HG03280 (cell line): ENCODE data around the gene TREML2.
"Not testable (repeated sequence)": the region's sequence is repeated elsewhere in the genome, so short reads cannot be mapped to it uniquely, and the experiment has no call there.

Source experiments
- ATAC-seq: cut with Tn5 transposase; IDR thresholded peaks from one replicate; pipeline ENCODE4 v1.9.1; 2021; ENCODE audit warnings: mild to moderate bottlenecking, moderate library complexity; ENCODE audit not compliant: unreplicated experiment

The TREML2 gene, protein sequence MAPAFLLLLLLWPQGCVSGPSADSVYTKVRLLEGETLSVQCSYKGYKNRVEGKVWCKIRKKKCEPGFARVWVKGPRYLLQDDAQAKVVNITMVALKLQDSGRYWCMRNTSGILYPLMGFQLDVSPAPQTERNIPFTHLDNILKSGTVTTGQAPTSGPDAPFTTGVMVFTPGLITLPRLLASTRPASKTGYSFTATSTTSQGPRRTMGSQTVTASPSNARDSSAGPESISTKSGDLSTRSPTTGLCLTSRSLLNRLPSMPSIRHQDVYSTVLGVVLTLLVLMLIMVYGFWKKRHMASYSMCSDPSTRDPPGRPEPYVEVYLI

GRCh38 chr6:41200901-41201763 is at the start of gene TREML2:
Gene TREML2 (minus strand): TSS chr6:41201149. CDS start chr6:41201008, 141 bp downstream.
- ATAC-seq: no peak

DNA sequence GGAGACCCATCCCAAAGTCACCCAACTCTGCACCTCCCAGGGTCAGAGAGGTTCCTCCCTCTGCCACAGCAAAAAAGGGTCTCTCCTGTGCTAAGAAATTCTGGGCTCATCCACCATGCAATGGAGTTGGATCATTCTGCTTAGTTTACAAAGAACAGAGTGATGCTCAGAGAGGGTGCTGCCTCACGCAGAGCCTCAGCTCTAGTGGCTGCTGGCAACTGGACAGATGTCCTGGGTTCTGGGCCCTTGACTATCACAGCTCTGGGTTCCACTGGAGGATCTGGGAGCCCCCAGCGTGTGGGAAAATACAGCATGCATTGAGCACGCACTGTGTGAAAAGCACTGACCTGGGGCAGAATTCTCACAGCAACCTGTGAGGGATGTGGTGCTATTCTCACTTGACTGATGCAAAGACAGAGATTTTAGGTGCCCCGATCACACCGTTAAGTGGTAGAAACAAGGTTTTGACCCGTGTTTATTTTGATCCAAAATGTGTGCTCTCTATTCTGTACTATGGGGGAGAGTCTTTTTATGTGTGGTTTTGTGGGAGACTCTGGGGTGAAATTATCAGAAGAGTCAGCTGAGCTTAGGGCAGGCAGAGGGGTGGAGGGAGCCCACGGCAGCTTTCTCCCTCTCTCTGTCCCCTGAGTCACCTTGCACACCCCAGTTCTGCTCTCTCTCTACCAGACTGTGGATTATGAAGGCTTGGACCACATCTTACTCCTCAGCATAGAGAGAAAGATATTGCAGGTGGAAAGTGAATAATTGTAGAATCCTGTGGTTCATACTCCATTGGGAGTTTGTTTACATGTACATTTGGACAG is 47.1 kb upstream of the TREML2 start:
- no peak for ATAC-seq

DNA sequence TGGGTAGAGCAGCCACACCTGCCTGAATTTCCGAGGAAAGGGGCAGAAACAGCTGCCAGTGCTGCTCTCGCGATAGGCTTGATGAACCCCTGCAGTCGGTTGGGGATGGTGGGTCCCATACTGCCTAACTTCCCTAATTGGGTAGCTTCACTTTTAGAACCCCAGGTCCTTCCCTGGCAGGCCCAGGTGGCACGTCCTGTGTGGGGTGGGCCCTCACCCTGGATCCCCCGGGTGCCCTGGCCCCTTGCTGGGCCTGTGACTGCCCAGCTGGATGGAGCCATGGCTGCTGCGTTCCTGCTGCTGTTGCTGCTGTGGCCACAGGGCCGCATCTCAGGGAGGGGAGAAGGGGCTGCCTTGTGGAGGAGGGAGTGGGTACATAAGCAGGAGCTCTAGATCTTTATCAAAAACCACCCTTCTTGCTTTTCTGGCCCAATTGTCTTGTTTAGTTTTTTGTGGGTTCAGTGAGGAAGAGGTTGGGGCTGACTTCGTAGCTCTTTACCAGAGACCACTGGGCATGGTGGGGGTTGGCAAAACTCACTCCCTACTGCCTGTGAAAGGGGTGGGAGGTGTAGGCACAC is 46.4 kb upstream of the TREML2 start:
- no peak for ATAC-seq

GRCh38 chr6:41246529-41246928 is 45.6 kb upstream of the TREML2 start:
- not testable (repeated sequence) for ATAC-seq

- no peak for ATAC-seq
These were observed 38.7 kb upstream of the TREML2 start for GRCh38 chr6:41239467-41240159.

DNA sequence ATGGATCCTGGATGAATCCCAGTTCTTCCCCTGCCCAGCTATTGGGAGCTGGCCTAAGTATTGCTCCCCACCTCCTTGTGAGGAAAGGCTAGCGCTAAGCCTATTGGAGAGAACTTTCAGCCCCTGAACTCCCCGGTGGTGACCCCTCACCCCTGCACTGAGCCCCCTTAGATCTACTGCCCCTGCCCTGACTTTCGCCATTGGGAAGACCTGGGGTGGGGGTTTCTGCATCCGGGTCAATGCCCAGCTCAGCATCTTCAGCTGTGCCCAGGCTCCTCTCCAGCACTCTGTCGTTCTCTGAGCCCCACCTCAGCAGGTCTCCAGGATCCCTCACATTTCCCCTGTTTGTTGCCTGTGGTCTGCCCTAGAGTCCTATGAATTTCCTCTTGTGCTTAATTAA is 36.2 kb upstream of the TREML2 start:
- no peak for ATAC-seq

DNA sequence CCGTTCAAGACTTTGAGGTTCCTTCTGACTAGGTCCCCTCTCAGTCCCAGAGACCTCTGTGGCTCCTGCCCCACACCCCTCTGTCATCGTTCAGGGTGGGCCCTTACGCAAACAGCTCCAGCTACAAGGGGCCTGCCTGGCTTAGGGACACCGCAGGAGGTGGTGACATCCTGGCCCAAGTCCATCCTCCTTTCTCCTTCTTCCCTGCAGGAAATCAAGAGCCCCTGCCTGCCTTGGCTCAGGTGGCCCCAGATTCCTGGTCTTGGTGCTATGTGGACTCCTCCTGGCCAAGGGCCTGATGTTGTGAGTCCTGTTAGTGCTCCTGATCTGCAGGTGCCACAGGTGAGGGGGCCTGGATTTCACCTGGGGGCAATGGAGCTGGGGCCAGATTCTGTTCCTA is 35.3 kb upstream of the TREML2 start:
- ATAC-seq: no peak

DNA sequence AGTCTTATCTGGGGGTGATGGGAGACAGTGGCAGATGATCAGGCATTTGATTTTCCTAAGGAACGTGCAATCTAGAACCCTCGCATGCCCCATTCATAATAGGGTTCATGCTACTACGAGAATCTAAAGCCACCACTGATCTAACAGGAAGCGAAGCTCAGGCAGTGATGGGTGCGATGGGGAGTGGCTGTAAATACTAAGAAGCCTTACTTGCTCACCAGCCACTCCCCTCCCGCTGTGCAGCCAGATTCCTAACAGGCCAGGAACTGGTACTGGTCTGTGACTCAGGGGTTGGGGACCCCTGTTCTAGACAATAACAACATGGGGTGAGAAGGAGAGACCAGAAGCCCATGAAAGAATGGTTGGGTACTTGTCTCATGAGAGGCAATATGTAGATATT is 31.7 kb upstream of the TREML2 start:
- ATAC-seq: no peak

GRCh38 chr6:41231246-41231645 is 30.3 kb upstream of the TREML2 start:
- ATAC-seq: no peak

- no peak for ATAC-seq
These were observed 28.8 kb upstream of the TREML2 start for GRCh38 chr6:41229721-41230120.

- ATAC-seq: no peak
These were observed 27.7 kb upstream of the TREML2 start for GRCh38 chr6:41228616-41229015.

DNA sequence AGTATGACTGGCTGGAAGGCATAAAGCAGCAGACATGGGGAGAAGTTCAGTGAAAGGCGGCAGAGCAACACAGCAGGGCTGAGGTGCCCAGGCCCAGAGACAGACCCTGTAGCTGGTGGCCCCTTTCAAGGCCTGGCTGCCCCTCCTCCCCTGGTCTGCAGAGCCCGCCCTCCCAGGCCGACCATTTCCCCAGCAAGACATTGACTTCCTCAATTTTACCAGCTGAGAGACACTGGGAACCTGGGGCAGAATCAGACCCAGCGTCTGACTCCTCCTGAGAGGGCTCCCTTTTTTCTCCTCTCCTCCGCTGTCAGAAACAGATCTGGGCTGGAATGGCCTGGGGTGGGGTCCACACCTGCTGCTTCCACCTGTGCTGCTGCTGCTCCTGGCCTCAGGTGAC is 27.1 kb upstream of the TREML2 start, which contains the start of gene TREML4:
TREML4 (plus strand) TSS at position 254 of the 400 bp plus-strand sequence; CDS start at position 333, 79 bp downstream.
- no peak for ATAC-seq

DNA sequence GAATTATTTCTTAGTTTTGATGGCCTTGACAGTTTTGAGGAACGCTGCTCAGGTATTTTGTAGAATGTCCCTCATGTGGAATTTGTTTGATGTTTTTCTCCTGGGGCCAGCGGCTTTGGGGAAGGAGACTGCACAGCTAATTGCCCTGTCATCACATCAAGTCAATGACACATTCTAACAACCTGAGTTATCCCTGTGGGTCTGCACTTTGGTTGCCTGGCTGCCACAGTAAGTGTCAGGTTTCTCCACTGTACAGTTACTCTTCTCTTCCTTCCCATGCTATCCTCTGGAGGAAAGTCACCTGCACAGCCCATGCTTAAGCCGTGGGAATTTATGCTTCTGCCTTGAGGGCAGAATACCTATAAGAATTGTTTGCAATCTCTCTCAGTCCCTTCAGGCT is 25.8 kb upstream of the TREML2 start:
- ATAC-seq: no peak

GRCh38 chr6:41224800-41225199 is 23.9 kb upstream of the TREML2 start:
- ATAC-seq: no peak

DNA sequence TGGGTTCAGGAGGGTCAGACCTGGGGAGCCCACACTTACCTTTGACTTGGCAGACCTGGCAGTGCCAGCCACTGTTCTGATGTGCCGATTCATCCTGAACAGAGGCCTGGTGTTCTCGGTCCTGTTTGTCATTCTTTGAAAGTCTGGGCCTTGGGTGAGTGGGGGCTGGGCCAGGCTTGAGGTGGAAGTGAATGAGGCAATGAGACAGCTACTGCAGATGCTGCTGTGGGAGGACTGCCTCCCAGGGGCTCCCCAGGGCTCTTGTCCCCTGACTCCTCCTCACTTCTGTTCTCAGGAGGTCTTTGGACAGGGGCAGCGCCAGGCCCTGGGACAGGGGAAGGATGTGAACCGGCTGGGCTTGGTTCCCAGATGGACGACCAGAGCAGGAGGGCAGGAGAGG is 21.6 kb upstream of the TREML2 start:
- no peak for ATAC-seq

DNA sequence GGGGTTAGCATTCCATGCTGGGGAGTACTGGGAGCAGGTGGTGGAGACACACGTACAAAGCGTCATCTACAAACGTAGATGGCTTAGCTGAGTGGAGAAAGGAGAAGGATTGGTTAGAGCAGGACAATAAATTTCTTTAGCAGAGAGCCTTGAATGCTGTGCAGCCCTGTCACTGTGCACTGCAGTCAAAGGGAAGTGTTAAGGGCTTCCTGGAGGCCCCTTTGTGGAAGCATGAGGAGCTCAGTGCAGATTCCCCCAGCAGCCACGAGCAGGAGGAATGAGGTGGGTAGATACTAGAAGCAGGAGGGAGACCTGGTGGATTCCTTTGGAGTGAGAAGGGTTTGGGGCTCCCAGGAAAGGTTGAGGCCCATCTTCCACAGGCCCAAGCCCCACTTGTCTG is 21.1 kb upstream of the TREML2 start:
- ATAC-seq: no peak

- ATAC-seq: no peak
These were observed 15.7 kb upstream of the TREML2 start for GRCh38 chr6:41216616-41217015.

- no peak for ATAC-seq
These were observed 14.8 kb upstream of the TREML2 start for GRCh38 chr6:41215777-41216176.

- no peak for ATAC-seq
These were observed 13.8 kb upstream of the TREML2 start for GRCh38 chr6:41214559-41215238.
